HUES6 (cell line): ENCODE data around the gene IGF1R.

Experiments
- H3K27ac ChIP-seq: 2 replicates; pipeline ENCODE4 v1.7.0; 2013; ENCODE audit warnings: low read depth, mild to moderate bottlenecking, low read length, inconsistent platforms
- H3K27me3 ChIP-seq: 2 replicates; pipeline ENCODE4 v1.6.1; 2013; ENCODE audit warnings: low read length; ENCODE audit not compliant: control insufficient read depth, insufficient read depth
- H3K36me3 ChIP-seq: 2 replicates; pipeline ENCODE4 v1.6.1; 2013; ENCODE audit warnings: low read length; ENCODE audit not compliant: control insufficient read depth, insufficient read depth
- H3K4me1 ChIP-seq: 2 replicates; pipeline ENCODE4 v1.6.1; 2013; ENCODE audit warnings: low read length; ENCODE audit not compliant: control insufficient read depth, insufficient read depth
- H3K4me3 ChIP-seq: 2 replicates; pipeline ENCODE4 v1.5.1; 2013; ENCODE audit warnings: low read depth, low read length
- H3K9ac ChIP-seq: one replicate; pipeline ENCODE4 v1.6.1; 2013; ENCODE audit warnings: mild to moderate bottlenecking, low read length
- H3K9me3 ChIP-seq: 2 replicates; pipeline ENCODE4 v1.6.1; 2013; ENCODE audit warnings: low read depth, low read length; ENCODE audit not compliant: control insufficient read depth, insufficient read depth

IGF1R gene

GRCh38 chr15:98711810-98712209 lies 63.5 kb downstream of the IGF1R start:
- H3K4me3 ChIP-seq: no peak overlapping the region
- no peak overlapping the region for H3K9ac ChIP-seq
- H3K9me3 ChIP-seq: peaks cover 5% of the 10 kb centered on the region; the same call in 1 of the 2 replicates
- H3K27ac ChIP-seq: no peak overlapping the region
- peaks cover 68% of the 10 kb centered on the region for H3K4me1 ChIP-seq
- no peaks in the 10 kb centered on the region for H3K27me3 ChIP-seq
- H3K36me3 ChIP-seq: peaks cover 26% of the 10 kb centered on the region

GRCh38 chr15:98712845-98713584 lies 64.7 kb downstream of the IGF1R start:
- no peak overlapping the region for H3K9ac ChIP-seq
- H3K27me3 ChIP-seq: no peaks in the 10 kb centered on the region
- H3K9me3 ChIP-seq: peaks cover 5% of the 10 kb centered on the region; the same call in 1 of the 2 replicates
- no peak overlapping the region for H3K4me3 ChIP-seq
- H3K36me3 ChIP-seq: peaks cover 16% of the 10 kb centered on the region
- no peak overlapping the region for H3K27ac ChIP-seq
- peaks cover 66% of the 10 kb centered on the region for H3K4me1 ChIP-seq

GRCh38 chr15:98713585-98714001 lies 65.3 kb downstream of the IGF1R start:
- Histone ChIP-seq H3K9me3 (peaks cover 5% of the 10 kb centered on the region; the same call in 1 of the 2 replicates), H3K36me3 (peaks cover 10% of the 10 kb centered on the region), H3K9ac (no peak overlapping the region), H3K27me3 (no peaks in the 10 kb centered on the region), H3K4me1 (peaks cover 66% of the 10 kb centered on the region), H3K27ac (0 out of 2 replicates have a peak overlapping the region, but pooled peaks have one; percentile 34), H3K4me3 (no peak overlapping the region)

- no peak overlapping the region for H3K27ac ChIP-seq
- H3K9ac ChIP-seq: no peak overlapping the region
- H3K9me3 ChIP-seq: peaks cover 5% of the 10 kb centered on the region; the same call in 1 of the 2 replicates
- peaks cover 72% of the 10 kb centered on the region for H3K4me1 ChIP-seq
- H3K36me3 ChIP-seq: peaks cover 10% of the 10 kb centered on the region
- no peaks in the 10 kb centered on the region for H3K27me3 ChIP-seq
- no peak overlapping the region for H3K4me3 ChIP-seq
Measured at GRCh38 chr15:98714922-98715321, 66.6 kb downstream of the IGF1R start.

GRCh38 chr15:98715401-98715800 lies 67.1 kb downstream of the IGF1R start:
- Histone ChIP-seq H3K4me1 (peaks cover 76% of the 10 kb centered on the region), H3K9me3 (peaks cover 5% of the 10 kb centered on the region; the same call in 1 of the 2 replicates), H3K9ac (no peak overlapping the region), H3K27ac (no peak overlapping the region), H3K4me3 (no peak overlapping the region), H3K36me3 (peaks cover 10% of the 10 kb centered on the region), H3K27me3 (no peaks in the 10 kb centered on the region)

GRCh38 chr15:98715890-98716443 lies 67.6 kb downstream of the IGF1R start:
- no peaks in the 10 kb centered on the region for H3K27me3 ChIP-seq
- H3K4me1 ChIP-seq: peaks cover 82% of the 10 kb centered on the region
- H3K9me3 ChIP-seq: peaks cover 5% of the 10 kb centered on the region; the same call in 1 of the 2 replicates
- no peak overlapping the region for H3K27ac ChIP-seq
- no peak overlapping the region for H3K9ac ChIP-seq
- H3K36me3 ChIP-seq: peaks cover 7% of the 10 kb centered on the region
- no peak overlapping the region for H3K4me3 ChIP-seq

GRCh38 chr15:98717371-98717770 lies 69.0 kb downstream of the IGF1R start:
- Histone ChIP-seq H3K27ac (no peak overlapping the region), H3K27me3 (no peaks in the 10 kb centered on the region), H3K9me3 (no peaks in the 10 kb centered on the region), H3K9ac (no peak overlapping the region), H3K4me3 (no peak overlapping the region), H3K36me3 (no peaks in the 10 kb centered on the region), H3K4me1 (peaks cover 91% of the 10 kb centered on the region)

GRCh38 chr15:98717942-98718341 lies 69.6 kb downstream of the IGF1R start:
- Histone ChIP-seq H3K36me3 (no peaks in the 10 kb centered on the region), H3K9ac (no peak overlapping the region), H3K27me3 (no peaks in the 10 kb centered on the region), H3K4me3 (no peak overlapping the region), H3K9me3 (no peaks in the 10 kb centered on the region), H3K27ac (no peak overlapping the region), H3K4me1 (peaks cover 94% of the 10 kb centered on the region)

GRCh38 chr15:98718426-98719136 lies 70.2 kb downstream of the IGF1R start:
- H3K9ac ChIP-seq: no peak overlapping the region
- peaks cover 87% of the 10 kb centered on the region for H3K4me1 ChIP-seq
- no peaks in the 10 kb centered on the region for H3K27me3 ChIP-seq
- H3K27ac ChIP-seq: no peak overlapping the region
- no peaks in the 10 kb centered on the region for H3K36me3 ChIP-seq
- H3K4me3 ChIP-seq: no peak overlapping the region
- H3K9me3 ChIP-seq: no peaks in the 10 kb centered on the region

GRCh38 chr15:98719137-98719740 lies 70.9 kb downstream of the IGF1R start:
- Histone ChIP-seq H3K4me1 (peaks cover 81% of the 10 kb centered on the region), H3K9me3 (no peaks in the 10 kb centered on the region)

More at GRCh38 chr15:98719137-98719740, 70.9 kb downstream of the IGF1R start:
- H3K27ac ChIP-seq: no peak overlapping the region
- no peak overlapping the region for H3K4me3 ChIP-seq
- no peak overlapping the region for H3K9ac ChIP-seq
- H3K27me3 ChIP-seq: no peaks in the 10 kb centered on the region
- no peaks in the 10 kb centered on the region for H3K36me3 ChIP-seq
